MM.1S (cell line): ENCODE measurements around the gene FBXL7.

Experiments
- DNase-seq: peaks from one replicate; pipeline ENCODE4 v3.0.0-alpha.2; 2015
- H2AFZ ChIP-seq: fragments of 300-600 bp; sonication (generic); 2 replicates; pipeline ENCODE4 v1.6.0; 2016; ENCODE audit warnings: antibody characterized with exemption, low read length
- H3F3A ChIP-seq: fragments of 300-600 bp; sonication (generic); 2 replicates; pipeline ENCODE4 v1.6.1; 2016; ENCODE audit warnings: mild to moderate bottlenecking, antibody characterized with exemption, low read length, moderate library complexity, mixed read lengths; ENCODE audit not compliant: insufficient read depth
- H3K27ac ChIP-seq: fragments of 300-600 bp; sonication (generic); 2 replicates; pipeline ENCODE4 v1.5.1; 2016; ENCODE audit warnings: mild to moderate bottlenecking, low read length
- H3K27me3 ChIP-seq: fragments of 300-600 bp; sonication (generic); replicated peaks from 2 replicates; pipeline ENCODE4 v1.6.0; 2016; ENCODE audit warnings: low read length; ENCODE audit not compliant: insufficient read depth
- H3K36me3 ChIP-seq: fragments of 300-600 bp; sonication (generic); replicated peaks from 2 replicates; pipeline ENCODE4 v1.6.1; 2016; ENCODE audit warnings: mild to moderate bottlenecking, low read length, mixed read lengths; ENCODE audit not compliant: insufficient read depth
- H3K4me1 ChIP-seq: fragments of 300-600 bp; sonication (generic); 2 replicates; pipeline ENCODE4 v1.6.1; 2016; ENCODE audit warnings: low read length, mixed read lengths
- H3K4me2 ChIP-seq: fragments of 300-600 bp; sonication (generic); 2 replicates; pipeline ENCODE4 v1.6.0; 2016; ENCODE audit warnings: low read depth, low read length
- H3K4me3 ChIP-seq: fragments of 300-600 bp; sonication (generic); 2 replicates; pipeline ENCODE4 v1.5.1; 2016; ENCODE audit warnings: low read length, mixed read lengths
- H3K79me2 ChIP-seq: fragments of 300-600 bp; sonication (generic); 2 replicates; pipeline ENCODE4 v1.6.1; 2016; ENCODE audit warnings: mixed run types, low read length, mixed read lengths
- H3K9ac ChIP-seq: fragments of 300-600 bp; sonication (generic); 2 replicates; pipeline ENCODE4 v1.6.1; 2016; ENCODE audit warnings: low read length, mixed read lengths
- H3K9me2 ChIP-seq: fragments of 300-600 bp; sonication (generic); replicated peaks from 2 replicates; pipeline ENCODE4 v1.6.1; 2016; ENCODE audit warnings: mild to moderate bottlenecking, low read length, mixed read lengths; ENCODE audit not compliant: insufficient read depth
- H3K9me3 ChIP-seq: fragments of 300-600 bp; sonication (generic); replicated peaks from 2 replicates; pipeline ENCODE4 v1.6.1; 2016; ENCODE audit warnings: mild to moderate bottlenecking, low read length, mixed read lengths; ENCODE audit not compliant: insufficient read depth
- H4K20me1 ChIP-seq: fragments of 300-600 bp; sonication (generic); 2 replicates; pipeline ENCODE4 v1.6.1; 2016; ENCODE audit warnings: mild to moderate bottlenecking, low read length, moderate library complexity, mixed read lengths; ENCODE audit not compliant: insufficient read depth
- CTCF ChIP-seq: fragments of 300-600 bp; sonication (generic); IDR thresholded peaks from 2 replicates; pipeline ENCODE4 v1.5.1; 2016; ENCODE audit warnings: antibody characterized with exemption, low read length, mixed read lengths
- EZH2 ChIP-seq: fragments of 300-600 bp; sonication (generic); optimal IDR thresholded peaks from 2 replicates; pipeline ENCODE3; 2017; ENCODE audit warnings: low read depth, mild to moderate bottlenecking, antibody characterized with exemption, low read length, mixed read lengths
- EZH2phosphoT487 ChIP-seq: fragments of 300-600 bp; sonication (generic); IDR thresholded peaks from 2 replicates; pipeline ENCODE4 v1.6.1; 2018; ENCODE audit warnings: antibody characterized with exemption, low read length

FBXL7 gene

GRCh38 chr5:15819617-15820016 lies 319.6 kb downstream of the FBXL7 start:
- H3K36me3 ChIP-seq: no peaks in the 10 kb centered on the region
- H3K4me1 ChIP-seq: no peaks in the 10 kb centered on the region
- H3F3A ChIP-seq: peaks cover 4% of the 10 kb centered on the region
- no peaks in the 10 kb centered on the region for H3K9me3 ChIP-seq
- no peaks in the 10 kb centered on the region for H3K9me2 ChIP-seq
- H2AFZ ChIP-seq: no peak overlapping the region
- no peak overlapping the region for H3K4me3 ChIP-seq
- peak; percentile 63 for DNase-seq
- H3K27ac ChIP-seq: no peak overlapping the region
- H3K27me3 ChIP-seq: no peaks in the 10 kb centered on the region
- no peak overlapping the region for H3K9ac ChIP-seq
- H3K79me2 ChIP-seq: peaks cover 4% of the 10 kb centered on the region; the same call in 1 of the 2 replicates
- H4K20me1 ChIP-seq: no peaks in the 10 kb centered on the region
- TF ChIP-seq EZH2 (no peak), EZH2phosphoT487 (no peak), CTCF (no peak)
- no peak overlapping the region for H3K4me2 ChIP-seq

GRCh38 chr5:15821506-15821905 lies 321.5 kb downstream of the FBXL7 start:
- no peaks in the 10 kb centered on the region for H3K9me2 ChIP-seq

GRCh38 chr5:15823398-15823797 lies 323.4 kb downstream of the FBXL7 start:
- DNase-seq: no peak
- no peak overlapping the region for H3K27ac ChIP-seq
- no peaks in the 10 kb centered on the region for H4K20me1 ChIP-seq
- H3K36me3 ChIP-seq: no peaks in the 10 kb centered on the region
- no peaks in the 10 kb centered on the region for H3K27me3 ChIP-seq
- H3K9me2 ChIP-seq: no peaks in the 10 kb centered on the region
- H2AFZ ChIP-seq: no peak overlapping the region
- H3K9me3 ChIP-seq: no peaks in the 10 kb centered on the region
- H3K4me1 ChIP-seq: 0 out of 2 replicates have a peak, but pooled peaks cover 3% of the 10 kb centered on the region
- peaks cover 16% of the 10 kb centered on the region for H3K79me2 ChIP-seq
- no peak overlapping the region for H3K4me2 ChIP-seq
- H3K9ac ChIP-seq: no peak overlapping the region
- H3F3A ChIP-seq: peaks cover 6% of the 10 kb centered on the region
- H3K4me3 ChIP-seq: no peak overlapping the region
- TF ChIP-seq EZH2phosphoT487: no peak

More at GRCh38 chr5:15821506-15821905, 321.5 kb downstream of the FBXL7 start:
- TF ChIP-seq EZH2phosphoT487 (no peak), CTCF (no peak), EZH2 (no peak)
- Histone ChIP-seq H4K20me1 (no peaks in the 10 kb centered on the region), H3K9ac (no peak overlapping the region), H3K9me3 (no peaks in the 10 kb centered on the region), H3K27me3 (no peaks in the 10 kb centered on the region), H3K27ac (no peak overlapping the region), H3K4me3 (no peak overlapping the region), H2AFZ (no peak overlapping the region), H3K4me1 (0 out of 2 replicates have a peak, but pooled peaks cover 3% of the 10 kb centered on the region), H3K4me2 (no peak overlapping the region), H3K36me3 (no peaks in the 10 kb centered on the region), H3K79me2 (peaks cover 8% of the 10 kb centered on the region; the same call in 1 of the 2 replicates), H3F3A (peaks cover 6% of the 10 kb centered on the region)
- no peak for DNase-seq

- Histone ChIP-seq H3K27me3 (no peaks in the 10 kb centered on the region), H3K79me2 (peaks cover 16% of the 10 kb centered on the region), H3K4me2 (no peak overlapping the region), H2AFZ (no peak overlapping the region), H3K9me2 (no peaks in the 10 kb centered on the region), H3K36me3 (no peaks in the 10 kb centered on the region), H3K4me1 (0 out of 2 replicates have a peak, but pooled peaks cover 3% of the 10 kb centered on the region), H3K27ac (no peak overlapping the region), H3K9ac (no peak overlapping the region), H3K4me3 (no peak overlapping the region), H3F3A (peaks cover 6% of the 10 kb centered on the region), H3K9me3 (no peaks in the 10 kb centered on the region), H4K20me1 (no peaks in the 10 kb centered on the region)
- no peak for TF ChIP-seq CTCF
- no peak for TF ChIP-seq EZH2
- TF ChIP-seq EZH2phosphoT487: no peak
- no peak for DNase-seq
Observed at GRCh38 chr5:15827741-15828140, 327.8 kb downstream of the FBXL7 start.
